ENCODE results near the gene PRICKLE4.

PRICKLE4 gene

GRCh38 chr6:41813956-41814355, 33.4 kb downstream of the PRICKLE4 start:
- H2AFZ ChIP-seq (ENCODE audit: low read depth, low read length) = no peak overlapping the region
- H4K20me1 ChIP-seq (ENCODE audit: insufficient read depth, low read length) = no peaks in the 10 kb centered on the region
- no peaks in the 10 kb centered on the region for H3K36me3 ChIP-seq (replicated peaks; ENCODE audit: low read depth, low read length)
- H3K4me3 ChIP-seq (ENCODE audit: low read length) = no peak overlapping the region
- no peaks in the 10 kb centered on the region for H3K79me2 ChIP-seq (ENCODE audit: low read length)
- H3K4me1 ChIP-seq (ENCODE audit: low read length) = peaks cover 7% of the 10 kb centered on the region
- no peak for TF ChIP-seq EZH2phosphoT487 (IDR thresholded peaks at IDR 0.05; ENCODE audit: low read depth)
- TF ChIP-seq CTCF (IDR thresholded peaks at IDR 0.05; ENCODE audit: low read depth, low read length) = no peak
- H3K27ac ChIP-seq (ENCODE audit: low read length) = no peak overlapping the region
- H3K4me2 ChIP-seq (ENCODE audit: low read length) = no peak overlapping the region
- H3K27me3 ChIP-seq (ENCODE audit: low read depth, low read length) = no peaks in the 10 kb centered on the region
- no peak overlapping the region for H3K9ac ChIP-seq (ENCODE audit: low read length)
- H3K9me3 ChIP-seq (ENCODE audit: insufficient read depth, low read length) = no peaks in the 10 kb centered on the region

- Histone ChIP-seq H3K4me1 (ENCODE audit: low read length) (peaks cover 7% of the 10 kb centered on the region), H3K4me3 (ENCODE audit: low read length) (no peak overlapping the region), H3K4me2 (ENCODE audit: low read length) (no peak overlapping the region), H3K9me3 (ENCODE audit: insufficient read depth, low read length) (no peaks in the 10 kb centered on the region), H4K20me1 (ENCODE audit: insufficient read depth, low read length) (no peaks in the 10 kb centered on the region), H3K79me2 (ENCODE audit: low read length) (no peaks in the 10 kb centered on the region), H3K9ac (ENCODE audit: low read length) (no peak overlapping the region), H3K27me3 (ENCODE audit: low read depth, low read length) (no peaks in the 10 kb centered on the region), H2AFZ (ENCODE audit: low read depth, low read length) (no peak overlapping the region), H3K27ac (ENCODE audit: low read length) (no peak overlapping the region), H3K36me3 (replicated peaks; ENCODE audit: low read depth, low read length) (no peaks in the 10 kb centered on the region)
- TF ChIP-seq EZH2phosphoT487 (IDR thresholded peaks at IDR 0.05; ENCODE audit: low read depth) = no peak
- TF ChIP-seq CTCF (IDR thresholded peaks at IDR 0.05; ENCODE audit: low read depth, low read length) = no peak
These were observed 34.0 kb downstream of the PRICKLE4 start for GRCh38 chr6:41814629-41815028.

GRCh38 chr6:41815587-41815986, 35.0 kb downstream of the PRICKLE4 start:
- Histone ChIP-seq H3K27me3 (ENCODE audit: low read depth, low read length) (no peaks in the 10 kb centered on the region), H3K36me3 (replicated peaks; ENCODE audit: low read depth, low read length) (no peaks in the 10 kb centered on the region), H3K4me3 (ENCODE audit: low read length) (no peak overlapping the region), H3K27ac (ENCODE audit: low read length) (no peak overlapping the region), H3K79me2 (ENCODE audit: low read length) (no peaks in the 10 kb centered on the region), H3K9me3 (ENCODE audit: insufficient read depth, low read length) (no peaks in the 10 kb centered on the region), H3K4me2 (ENCODE audit: low read length) (no peak overlapping the region), H4K20me1 (ENCODE audit: insufficient read depth, low read length) (no peaks in the 10 kb centered on the region), H3K4me1 (ENCODE audit: low read length) (peaks cover 6% of the 10 kb centered on the region), H3K9ac (ENCODE audit: low read length) (no peak overlapping the region), H2AFZ (ENCODE audit: low read depth, low read length) (no peak overlapping the region)
- TF ChIP-seq EZH2phosphoT487 (IDR thresholded peaks at IDR 0.05; ENCODE audit: low read depth) (no peak), CTCF (IDR thresholded peaks at IDR 0.05; ENCODE audit: low read depth, low read length) (no peak)

GRCh38 chr6:41818271-41819054, 37.9 kb downstream of the PRICKLE4 start:
- Histone ChIP-seq H3K36me3 (replicated peaks; ENCODE audit: low read depth, low read length) (no peaks in the 10 kb centered on the region), H3K4me3 (ENCODE audit: low read length) (no peak overlapping the region), H3K4me2 (ENCODE audit: low read length) (no peak overlapping the region), H3K4me1 (ENCODE audit: low read length) (no peaks in the 10 kb centered on the region), H3K9ac (ENCODE audit: low read length) (no peak overlapping the region), H4K20me1 (ENCODE audit: insufficient read depth, low read length) (no peaks in the 10 kb centered on the region), H3K79me2 (ENCODE audit: low read length) (no peaks in the 10 kb centered on the region), H3K27me3 (ENCODE audit: low read depth, low read length) (no peaks in the 10 kb centered on the region), H2AFZ (ENCODE audit: low read depth, low read length) (no peak overlapping the region), H3K27ac (ENCODE audit: low read length) (no peak overlapping the region), H3K9me3 (ENCODE audit: insufficient read depth, low read length) (no peaks in the 10 kb centered on the region)
- TF ChIP-seq EZH2phosphoT487 (IDR thresholded peaks at IDR 0.05; ENCODE audit: low read depth) (no peak), CTCF (IDR thresholded peaks at IDR 0.05; ENCODE audit: low read depth, low read length) (no peak)

Data from OCI-LY3 (cell line).